HG02763 (cell line): ENCODE data around the gene TRIM41.
"Not testable (repeated sequence)": the region's sequence is repeated elsewhere in the genome, so short reads cannot be mapped to it uniquely, and the experiment has no call there.

Experiments used
- ATAC-seq: cut with Tn5 transposase; IDR thresholded peaks from one replicate; pipeline ENCODE4 v1.9.1; 2021; ENCODE audit warnings: mild to moderate bottlenecking, moderate library complexity; ENCODE audit not compliant: unreplicated experiment

TRIM41 gene

DNA sequence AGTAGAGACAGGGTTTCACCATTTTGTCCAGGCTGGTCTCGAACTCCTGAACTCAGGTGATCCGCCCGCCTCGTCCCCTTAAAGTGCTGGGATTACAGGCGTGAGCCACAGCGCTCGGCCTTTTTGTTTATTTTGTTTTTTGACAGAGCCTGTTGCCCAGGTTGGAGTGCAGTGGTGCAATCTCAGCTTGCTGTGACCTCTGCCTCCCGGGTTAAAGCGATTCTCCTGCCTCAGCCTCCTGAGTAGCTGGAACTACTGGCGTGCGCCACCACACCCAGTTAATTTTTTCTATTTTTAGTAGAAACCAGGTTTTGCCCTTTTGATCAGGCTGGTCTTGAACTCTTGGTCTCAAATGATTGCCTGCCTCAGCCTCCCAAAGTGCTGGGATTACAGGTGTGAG lies 12.9 kb upstream of the TRIM41 start:
- not testable (repeated sequence) for ATAC-seq

- ATAC-seq: not testable (repeated sequence)
Measured at GRCh38 chr5:181210698-181211097, 12.4 kb upstream of the TRIM41 start.

DNA sequence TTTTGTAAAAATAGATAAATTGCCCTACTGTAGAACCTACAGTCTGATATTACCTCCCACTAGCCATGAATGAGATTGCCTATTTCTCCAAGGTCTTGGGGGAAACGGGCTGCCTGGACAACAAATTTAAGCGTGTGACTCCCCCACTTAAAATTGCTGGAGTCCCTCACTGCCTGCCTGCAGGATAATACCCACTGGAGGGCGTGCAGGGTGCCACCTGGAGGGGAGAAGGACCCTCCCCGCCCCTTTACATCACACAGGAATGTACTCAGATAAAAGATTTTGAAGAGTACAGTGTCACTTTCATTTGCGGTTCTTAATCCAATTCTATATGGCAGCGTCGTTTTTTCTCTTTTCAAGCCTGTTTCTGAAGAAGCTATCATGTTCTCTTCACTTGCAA lies 11.9 kb upstream of the TRIM41 start:
- no peak for ATAC-seq

GRCh38 chr5:181212080-181212479 lies 11.0 kb upstream of the TRIM41 start:
- no peak for ATAC-seq

DNA sequence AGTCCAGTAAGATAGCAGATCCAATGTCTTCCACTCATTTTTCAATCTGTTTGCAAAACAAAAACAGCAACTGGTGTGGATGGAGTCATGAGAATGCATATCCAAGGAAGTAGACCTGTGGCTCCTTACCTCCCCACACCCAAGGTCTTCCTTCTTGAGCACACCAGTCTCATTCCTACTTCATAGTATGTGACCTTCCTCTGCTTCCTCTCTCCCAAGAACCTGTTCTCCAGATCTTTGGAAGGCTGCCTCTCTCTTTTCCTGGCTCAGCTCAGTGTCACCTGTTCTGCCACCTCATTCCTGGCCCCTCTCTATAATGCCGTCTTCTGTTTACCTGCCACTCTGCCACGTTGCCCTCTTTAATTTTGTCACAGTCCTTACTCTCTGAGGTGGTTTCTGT lies 10.1 kb upstream of the TRIM41 start:
- no peak for ATAC-seq

GRCh38 chr5:181214249-181214648 lies 8.8 kb upstream of the TRIM41 start:
- ATAC-seq: not testable (repeated sequence)

GRCh38 chr5:181215997-181216989 lies 6.8 kb upstream of the TRIM41 start:
- ATAC-seq: no peak

- no peak for ATAC-seq
Measured at GRCh38 chr5:181217111-181217802, 5.8 kb upstream of the TRIM41 start.

- no peak for ATAC-seq
Measured at GRCh38 chr5:181217803-181218062, 5.3 kb upstream of the TRIM41 start.

DNA sequence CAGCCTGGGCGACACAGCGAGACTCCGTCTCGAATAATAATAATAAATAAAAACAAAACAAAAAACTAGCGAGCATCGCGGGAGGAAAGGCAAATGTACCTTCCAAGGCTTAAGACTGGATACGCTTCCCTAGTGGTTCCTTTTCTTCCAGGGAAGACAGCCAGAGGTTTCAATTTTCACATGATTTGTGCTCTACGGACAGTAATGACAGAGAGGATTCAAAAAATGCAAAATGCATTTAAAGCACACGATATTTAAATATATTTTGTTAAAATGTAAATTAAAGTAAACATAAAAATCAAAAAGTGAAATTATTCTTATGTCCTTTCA lies 4.3 kb upstream of the TRIM41 start:
- no peak for ATAC-seq

- no peak for ATAC-seq
Measured at GRCh38 chr5:181219262-181220177, 3.6 kb upstream of the TRIM41 start.

DNA sequence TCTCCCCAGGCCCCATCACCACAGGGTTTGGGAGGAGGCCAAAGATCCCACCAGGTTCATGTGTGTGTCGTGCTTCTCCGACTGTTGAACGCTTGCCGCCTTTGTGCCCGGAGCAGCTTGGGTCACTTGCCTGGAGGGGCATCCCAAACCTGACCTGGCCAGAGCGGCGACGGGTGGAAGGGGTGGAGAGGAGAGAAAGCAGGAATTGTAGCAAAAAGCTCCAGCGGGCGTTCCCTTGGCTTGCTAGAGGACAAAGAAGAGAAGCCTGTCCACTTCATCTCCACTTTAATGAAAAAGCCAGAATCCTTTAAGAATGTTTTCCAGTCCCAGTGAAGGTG lies 2.9 kb upstream of the TRIM41 start:
- ATAC-seq: no peak

DNA sequence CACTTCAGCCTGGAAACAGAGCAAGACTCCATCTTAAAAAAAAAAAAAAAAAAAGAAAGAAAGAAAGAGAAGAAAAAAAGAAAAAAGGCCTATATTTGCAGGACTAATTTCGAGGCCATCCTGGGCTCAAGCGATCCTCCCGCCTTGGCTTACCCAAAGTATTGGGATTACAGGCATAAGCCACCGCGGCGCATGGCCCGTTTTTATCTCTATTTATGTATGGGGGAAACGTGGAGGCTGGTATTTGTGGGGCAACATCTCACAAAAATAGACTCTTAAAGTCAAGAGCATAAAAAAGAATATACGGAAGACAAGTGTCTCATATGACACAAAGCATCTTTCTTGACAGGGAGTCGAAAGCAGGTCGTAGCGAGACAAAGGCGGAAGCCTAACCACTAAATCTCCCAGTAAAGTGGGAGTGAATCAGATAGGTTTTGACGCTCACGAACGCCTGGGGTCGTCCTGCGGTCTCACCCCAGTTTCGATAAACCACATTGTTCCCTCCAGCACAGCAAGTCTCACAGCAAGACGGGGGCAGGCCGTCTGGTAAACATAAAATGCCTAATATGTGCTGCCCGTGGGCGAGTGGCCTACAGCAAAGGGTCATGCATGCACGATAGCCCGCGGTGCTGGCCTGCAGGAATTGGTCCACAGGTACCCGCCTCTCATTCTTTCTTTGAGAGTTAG lies 1.8 kb upstream of the TRIM41 start:
- no peak for ATAC-seq

DNA sequence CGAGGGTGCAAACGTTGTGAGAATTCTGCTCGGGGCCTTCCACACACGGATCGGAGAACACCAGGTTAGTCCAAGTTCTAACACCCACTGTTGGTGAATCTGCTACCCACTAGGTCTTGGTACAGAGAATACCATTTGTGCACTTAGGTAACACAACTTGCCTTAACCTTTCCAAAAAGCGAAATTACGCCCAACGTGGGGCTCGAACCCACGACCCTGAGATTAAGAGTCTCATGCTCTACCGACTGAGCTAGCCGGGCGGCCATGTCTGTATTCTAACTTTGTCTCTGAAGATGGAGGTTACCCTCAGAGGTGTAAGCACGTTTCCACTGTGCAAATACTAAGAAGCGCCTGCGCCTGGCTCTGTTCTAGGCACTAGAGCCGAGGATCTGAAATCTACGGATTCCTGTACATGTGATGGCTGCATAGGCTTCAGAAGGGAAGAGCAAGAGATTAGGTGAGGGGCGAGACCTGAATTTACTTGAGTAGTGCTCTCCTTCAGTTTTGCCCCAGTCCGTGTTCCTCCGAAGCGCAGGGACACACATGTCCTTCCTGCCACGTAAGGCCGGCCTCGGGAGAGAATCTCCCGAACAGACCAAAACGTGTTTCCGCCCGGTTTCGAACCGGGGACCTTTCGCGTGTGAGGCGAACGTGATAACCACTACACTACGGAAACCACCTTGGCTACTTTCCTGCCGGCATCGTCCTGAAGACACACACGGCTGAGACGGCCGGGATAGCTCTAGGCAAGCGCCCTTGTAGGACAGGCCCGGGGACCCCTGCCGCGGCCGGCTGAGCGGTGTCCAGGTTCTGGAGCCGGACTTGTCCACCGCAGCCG lies 1.1 kb upstream of the TRIM41 start:
- ATAC-seq: peak; percentile 31

GRCh38 chr5:181222630-181223057 lies 437 bp upstream of the TRIM41 start:
- ATAC-seq: no peak

- ATAC-seq: no peak
Measured at GRCh38 chr5:181223729-181224389, 778 bp downstream of the TRIM41 start.

DNA sequence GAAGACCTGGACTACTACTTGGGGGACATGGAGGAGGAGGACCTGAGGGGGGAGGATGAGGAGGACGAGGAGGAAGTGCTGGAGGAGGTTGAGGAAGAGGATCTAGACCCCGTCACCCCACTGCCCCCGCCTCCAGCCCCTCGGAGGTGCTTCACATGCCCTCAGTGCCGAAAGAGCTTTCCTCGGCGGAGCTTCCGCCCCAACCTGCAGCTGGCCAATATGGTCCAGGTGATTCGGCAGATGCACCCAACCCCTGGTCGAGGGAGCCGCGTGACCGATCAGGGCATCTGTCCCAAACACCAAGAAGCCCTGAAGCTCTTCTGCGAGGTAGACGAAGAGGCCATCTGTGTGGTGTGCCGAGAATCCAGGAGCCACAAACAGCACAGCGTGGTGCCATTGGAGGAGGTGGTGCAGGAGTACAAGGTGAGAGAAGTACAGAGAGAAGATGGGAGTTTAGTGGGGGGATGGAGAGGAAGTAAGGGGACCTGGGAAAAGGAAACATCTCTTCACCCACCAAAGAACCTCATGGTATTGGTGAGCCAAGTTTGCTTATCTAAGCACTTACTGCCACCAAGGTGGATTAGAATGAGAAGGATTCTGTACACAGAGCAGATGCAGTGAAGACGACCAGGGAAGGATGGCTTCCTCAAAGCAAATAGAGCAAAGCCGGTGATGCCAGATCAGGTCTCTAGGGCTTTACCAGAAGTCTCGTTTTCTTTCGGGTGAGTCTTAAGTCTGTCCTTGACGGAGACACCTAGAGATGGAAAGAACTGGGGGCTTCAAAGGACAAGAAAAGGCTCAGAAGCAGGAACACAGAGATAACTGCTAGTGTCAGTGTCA lies 1.5 kb downstream of the TRIM41 start:
- no peak for ATAC-seq

DNA sequence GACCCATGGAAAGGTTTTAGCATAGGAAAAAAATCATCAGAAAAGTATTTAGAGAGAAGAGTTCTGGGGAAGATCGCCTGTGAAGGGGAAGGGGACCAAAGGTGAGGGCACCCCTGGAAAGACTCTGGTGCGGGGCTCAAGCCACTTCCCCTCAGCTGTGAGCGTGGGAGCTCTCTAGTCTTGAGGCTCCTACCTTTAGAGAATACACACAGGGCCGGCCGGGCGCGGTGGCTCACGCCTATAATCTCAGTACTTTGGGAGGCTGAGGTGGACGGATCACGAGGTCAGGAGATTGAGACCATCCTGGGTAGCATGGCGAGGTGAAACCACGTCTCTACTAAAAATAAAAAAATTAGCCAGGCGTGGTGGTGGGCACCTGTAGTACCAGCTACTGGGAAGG lies 6.9 kb downstream of the TRIM41 start:
- no peak for ATAC-seq

DNA sequence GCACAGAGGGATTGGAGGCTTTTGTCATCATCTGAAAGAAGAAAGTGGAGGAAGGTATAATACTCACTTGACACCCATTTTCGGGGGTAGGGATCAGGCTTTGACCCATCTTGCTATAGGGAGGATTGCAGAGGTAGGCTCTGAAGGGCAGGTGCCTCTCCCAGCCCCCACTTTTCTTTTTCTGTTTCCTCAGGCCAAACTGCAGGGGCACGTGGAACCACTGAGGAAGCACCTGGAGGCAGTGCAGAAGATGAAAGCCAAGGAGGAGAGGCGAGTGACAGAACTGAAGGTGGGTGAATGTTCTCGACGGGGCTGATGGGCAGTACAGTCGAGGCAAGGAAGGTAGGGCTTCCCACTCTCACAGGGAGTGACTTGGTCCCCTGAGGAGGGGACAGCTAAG lies 7.5 kb downstream of the TRIM41 start:
- ATAC-seq: no peak
